ENCODE results near the gene ARHGAP24. TPM values are rescaled to one million over a fixed set of nuclear protein-coding genes. Genes with fewer than 3 reads are reported as not detected.

Gene ARHGAP24
- total and polyA plus RNA-seq, 2 donors from 2014 or later: 78.1 to 94.7 TPM

DNA sequence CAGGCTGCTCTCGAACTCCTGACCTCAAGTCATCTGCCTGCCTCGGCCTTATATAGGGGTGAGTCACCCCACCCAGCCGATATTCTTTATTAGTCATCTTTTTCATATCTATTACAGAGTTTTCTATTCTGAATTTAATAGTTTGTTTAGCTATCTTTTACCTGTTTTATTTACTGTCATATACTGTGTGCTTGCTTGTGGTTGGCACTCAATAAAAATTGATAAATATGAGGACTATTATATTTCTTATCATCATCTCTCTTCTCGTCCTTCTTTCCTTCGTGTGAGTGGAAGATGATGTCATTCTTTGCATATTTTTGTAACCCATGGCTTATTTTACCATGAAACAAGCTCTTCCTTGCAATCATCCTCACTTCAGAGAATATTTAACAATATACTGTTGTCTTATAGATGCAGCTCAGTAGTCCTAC is 265.5 kb downstream of the ARHGAP24 start:
- Histone ChIP-seq H3K27me3 (ENCODE audit: control insufficient read depth, insufficient read depth, low read length) (no peaks in the 10 kb centered on the region), H3K4me3 (ENCODE audit: low read length in 3 of 3) (no peak overlapping the region), H3K9me3 (ENCODE audit: control insufficient read depth in 2 of 3, insufficient read depth in 1 of 3, low read length in 3 of 3) (no peaks in the 10 kb centered on the region), H3K4me1 (ENCODE audit: control insufficient read depth in 2 of 3, insufficient read depth in 2 of 3, low read depth in 1 of 3, low read length in 3 of 3) (no peaks in the 10 kb centered on the region), H3K27ac (ENCODE audit: low read depth in 2 of 2, low read length in 2 of 2) (no peak overlapping the region), H3K9ac (ENCODE audit: low read length in 3 of 3) (no peak overlapping the region), H3K36me3 (ENCODE audit: control insufficient read depth in 2 of 3, insufficient read depth in 3 of 3, low read length in 3 of 3) (no peaks in the 10 kb centered on the region)
- intact Hi-C loops (cut with DNase I): no loop called here
- TF ChIP-seq, protein P1, sequence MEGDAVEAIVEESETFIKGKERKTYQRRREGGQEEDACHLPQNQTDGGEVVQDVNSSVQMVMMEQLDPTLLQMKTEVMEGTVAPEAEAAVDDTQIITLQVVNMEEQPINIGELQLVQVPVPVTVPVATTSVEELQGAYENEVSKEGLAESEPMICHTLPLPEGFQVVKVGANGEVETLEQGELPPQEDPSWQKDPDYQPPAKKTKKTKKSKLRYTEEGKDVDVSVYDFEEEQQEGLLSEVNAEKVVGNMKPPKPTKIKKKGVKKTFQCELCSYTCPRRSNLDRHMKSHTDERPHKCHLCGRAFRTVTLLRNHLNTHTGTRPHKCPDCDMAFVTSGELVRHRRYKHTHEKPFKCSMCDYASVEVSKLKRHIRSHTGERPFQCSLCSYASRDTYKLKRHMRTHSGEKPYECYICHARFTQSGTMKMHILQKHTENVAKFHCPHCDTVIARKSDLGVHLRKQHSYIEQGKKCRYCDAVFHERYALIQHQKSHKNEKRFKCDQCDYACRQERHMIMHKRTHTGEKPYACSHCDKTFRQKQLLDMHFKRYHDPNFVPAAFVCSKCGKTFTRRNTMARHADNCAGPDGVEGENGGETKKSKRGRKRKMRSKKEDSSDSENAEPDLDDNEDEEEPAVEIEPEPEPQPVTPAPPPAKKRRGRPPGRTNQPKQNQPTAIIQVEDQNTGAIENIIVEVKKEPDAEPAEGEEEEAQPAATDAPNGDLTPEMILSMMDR (IDR thresholded peaks at IDR 0.05; ENCODE audit: borderline replicate concordance, extremely low read depth, insufficient read depth): no peak
- DNase-seq: no peak
- no peak for FAIRE-seq

DNA sequence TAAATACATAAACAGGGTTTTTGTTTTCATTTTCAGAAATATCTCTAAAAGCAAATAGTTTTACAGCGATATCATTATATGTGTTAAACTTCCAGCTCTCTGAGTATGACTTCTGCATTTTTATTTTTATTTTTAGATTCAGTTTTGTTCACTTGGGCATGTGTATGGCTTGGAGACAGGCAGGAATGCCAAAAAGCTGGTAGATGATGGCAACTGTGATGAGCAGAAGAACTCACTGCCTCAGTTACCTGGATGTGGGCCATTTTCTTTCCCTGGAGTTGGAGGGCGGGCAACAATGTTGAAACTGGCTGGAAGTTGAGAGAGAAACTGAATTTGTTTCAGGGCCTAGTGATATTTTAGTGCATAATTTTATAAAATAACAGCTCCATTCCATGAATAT is 266.4 kb downstream of the ARHGAP24 start:
- Histone ChIP-seq H3K4me1 (ENCODE audit: control insufficient read depth in 2 of 3, insufficient read depth in 2 of 3, low read depth in 1 of 3, low read length in 3 of 3) (no peaks in the 10 kb centered on the region), H3K36me3 (ENCODE audit: control insufficient read depth in 2 of 3, insufficient read depth in 3 of 3, low read length in 3 of 3) (no peaks in the 10 kb centered on the region), H3K9ac (ENCODE audit: low read length in 3 of 3) (no peak overlapping the region), H3K27ac (ENCODE audit: low read depth in 2 of 2, low read length in 2 of 2) (no peak overlapping the region), H3K9me3 (ENCODE audit: control insufficient read depth in 2 of 3, insufficient read depth in 1 of 3, low read length in 3 of 3) (no peaks in the 10 kb centered on the region), H3K27me3 (ENCODE audit: control insufficient read depth, insufficient read depth, low read length) (no peaks in the 10 kb centered on the region), H3K4me3 (ENCODE audit: low read length in 3 of 3) (no peak overlapping the region)
- DNase-seq: no peak
- TF ChIP-seq, protein P1 (IDR thresholded peaks at IDR 0.05; ENCODE audit: borderline replicate concordance, extremely low read depth, insufficient read depth): no peak
- intact Hi-C loops (cut with DNase I): no loop called here
- FAIRE-seq: no peak

DNA sequence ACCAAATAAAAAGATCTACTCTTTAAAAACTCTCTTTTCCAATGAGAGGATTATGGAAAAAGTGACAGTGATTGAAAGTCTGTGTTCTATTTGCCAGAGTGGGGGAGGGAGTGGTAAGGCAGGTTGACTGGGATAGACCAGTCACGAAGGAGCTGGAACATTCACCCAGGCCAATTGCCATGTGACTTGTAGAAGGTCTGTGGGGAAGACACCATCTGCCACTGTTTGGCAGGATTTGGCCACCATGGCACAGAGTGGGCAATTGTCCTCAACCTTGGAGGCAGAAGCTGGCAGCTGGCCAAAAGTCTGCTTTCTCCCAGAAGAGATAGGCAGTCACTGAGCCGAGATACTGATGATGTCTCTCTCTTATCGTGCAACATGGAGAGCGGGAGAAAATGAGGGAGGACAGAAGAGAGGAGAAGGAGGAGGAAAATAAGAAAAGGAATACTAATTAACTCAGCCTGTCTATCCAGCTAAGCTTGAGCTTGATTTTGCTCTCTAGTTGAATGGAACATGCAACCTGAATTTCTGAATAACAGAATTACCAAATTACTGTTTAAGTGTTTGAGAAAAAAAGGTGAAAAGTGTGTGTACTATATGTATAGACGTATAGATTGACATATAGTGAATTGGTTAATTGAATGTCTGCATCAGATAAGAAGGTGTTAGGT is 267.1 kb downstream of the ARHGAP24 start:
- no peaks in the 10 kb centered on the region for H3K4me1 ChIP-seq (ENCODE audit: control insufficient read depth in 2 of 3, insufficient read depth in 2 of 3, low read depth in 1 of 3, low read length in 3 of 3)

More for the DNA sequence above, 267.1 kb downstream of the ARHGAP24 start:
- H3K27ac ChIP-seq (ENCODE audit: low read depth in 2 of 2, low read length in 2 of 2): no peak overlapping the region
- FAIRE-seq (no peak), DNase-seq (no peak)
- H3K9ac ChIP-seq (ENCODE audit: low read length in 3 of 3): no peak overlapping the region
- H3K27me3 ChIP-seq (ENCODE audit: control insufficient read depth, insufficient read depth, low read length): no peaks in the 10 kb centered on the region
- H3K9me3 ChIP-seq (ENCODE audit: control insufficient read depth in 2 of 3, insufficient read depth in 1 of 3, low read length in 3 of 3): no peaks in the 10 kb centered on the region
- H3K4me3 ChIP-seq (ENCODE audit: low read length in 3 of 3): no peak overlapping the region
- H3K36me3 ChIP-seq (ENCODE audit: control insufficient read depth in 2 of 3, insufficient read depth in 3 of 3, low read length in 3 of 3): no peaks in the 10 kb centered on the region
- TF ChIP-seq, protein P1 (IDR thresholded peaks at IDR 0.05; ENCODE audit: borderline replicate concordance, extremely low read depth, insufficient read depth): no peak
- intact Hi-C loops (cut with DNase I): no loop called here
